OCI-LY1 (cell line): ENCODE data around the gene HYDIN.

Experiments
- EZH2 ChIP-seq: fragments of 200-600 bp; sonication (generic), shearing (Covaris generic); IDR thresholded peaks from 2 replicates; pipeline ENCODE4 v1.8.0; 2017; ENCODE audit warnings: borderline replicate concordance, mixed run types, mild to moderate bottlenecking, antibody characterized with exemption, low read length, moderate library complexity, mixed read lengths
- TF ChIP-seq, protein P1 (sequence below): fragments of 200-600 bp; sonication (generic), shearing (Covaris generic); IDR thresholded peaks from 2 replicates; pipeline ENCODE4 v1.5.1; 2017; ENCODE audit warnings: mild to moderate bottlenecking, antibody characterized with exemption, low read length, moderate library complexity, mixed read lengths

GRCh38 chr16:71214746-71215381 is 15.7 kb downstream of the HYDIN start:
- no peak for TF ChIP-seq EZH2
- TF ChIP-seq, protein P1, sequence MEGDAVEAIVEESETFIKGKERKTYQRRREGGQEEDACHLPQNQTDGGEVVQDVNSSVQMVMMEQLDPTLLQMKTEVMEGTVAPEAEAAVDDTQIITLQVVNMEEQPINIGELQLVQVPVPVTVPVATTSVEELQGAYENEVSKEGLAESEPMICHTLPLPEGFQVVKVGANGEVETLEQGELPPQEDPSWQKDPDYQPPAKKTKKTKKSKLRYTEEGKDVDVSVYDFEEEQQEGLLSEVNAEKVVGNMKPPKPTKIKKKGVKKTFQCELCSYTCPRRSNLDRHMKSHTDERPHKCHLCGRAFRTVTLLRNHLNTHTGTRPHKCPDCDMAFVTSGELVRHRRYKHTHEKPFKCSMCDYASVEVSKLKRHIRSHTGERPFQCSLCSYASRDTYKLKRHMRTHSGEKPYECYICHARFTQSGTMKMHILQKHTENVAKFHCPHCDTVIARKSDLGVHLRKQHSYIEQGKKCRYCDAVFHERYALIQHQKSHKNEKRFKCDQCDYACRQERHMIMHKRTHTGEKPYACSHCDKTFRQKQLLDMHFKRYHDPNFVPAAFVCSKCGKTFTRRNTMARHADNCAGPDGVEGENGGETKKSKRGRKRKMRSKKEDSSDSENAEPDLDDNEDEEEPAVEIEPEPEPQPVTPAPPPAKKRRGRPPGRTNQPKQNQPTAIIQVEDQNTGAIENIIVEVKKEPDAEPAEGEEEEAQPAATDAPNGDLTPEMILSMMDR, result peak; percentile 40; the same call in 1 of the 2 replicates
